HG02571 (cell line): Measurements from ENCODE around the gene PRTN3.

Source experiments
- ATAC-seq: cut with Tn5 transposase; IDR thresholded peaks from one replicate; pipeline ENCODE4 v1.9.1; 2021; ENCODE audit warnings: mild to moderate bottlenecking, moderate library complexity; ENCODE audit not compliant: unreplicated experiment

Gene PRTN3

GRCh38 chr19:861756-862580 is 21.2 kb downstream of the PRTN3 start:
- ATAC-seq, result no peak

GRCh38 chr19:862581-863314 is 21.9 kb downstream of the PRTN3 start:
- ATAC-seq, result no peak

- ATAC-seq, result no peak
Observed at GRCh38 chr19:863315-863620, 22.5 kb downstream of the PRTN3 start.

GRCh38 chr19:866769-867300 is 26.0 kb downstream of the PRTN3 start:
- ATAC-seq, result no peak

- no peak for ATAC-seq
Observed at GRCh38 chr19:867301-867793, 26.5 kb downstream of the PRTN3 start.

- no peak for ATAC-seq
Observed at GRCh38 chr19:867855-868457, 27.2 kb downstream of the PRTN3 start.

- no peak for ATAC-seq
Observed at GRCh38 chr19:868458-869244, 27.9 kb downstream of the PRTN3 start.

GRCh38 chr19:869245-870177 is 28.7 kb downstream of the PRTN3 start:
- ATAC-seq, result no peak

- no peak for ATAC-seq
Observed at GRCh38 chr19:870314-870713, 29.5 kb downstream of the PRTN3 start.

- no peak for ATAC-seq
Observed at GRCh38 chr19:870963-871401, 30.2 kb downstream of the PRTN3 start.

GRCh38 chr19:871446-872265 is 30.9 kb downstream of the PRTN3 start:
- no peak for ATAC-seq

GRCh38 chr19:872266-872951 is 31.6 kb downstream of the PRTN3 start:
- ATAC-seq, result no peak

GRCh38 chr19:873084-873483 is 32.3 kb downstream of the PRTN3 start:
- ATAC-seq, result no peak

- ATAC-seq, result no peak
Observed at GRCh38 chr19:873561-874041, 32.8 kb downstream of the PRTN3 start.

GRCh38 chr19:875265-875879 is 34.6 kb downstream of the PRTN3 start:
- no peak for ATAC-seq

GRCh38 chr19:876089-876488 is 35.3 kb downstream of the PRTN3 start:
- ATAC-seq, result no peak

GRCh38 chr19:876780-877314 is 36.0 kb downstream of the PRTN3 start:
- no peak for ATAC-seq
